Measurements from ENCODE around the gene CPNE9.

The CPNE9 gene

GRCh38 chr3:9688961-9689360 lies 14.7 kb upstream of the CPNE9 start:
- no peak for DNase-seq

GRCh38 chr3:9689757-9690156 lies 13.9 kb upstream of the CPNE9 start:
- no peak for DNase-seq

- DNase-seq = no peak
These were observed 12.9 kb upstream of the CPNE9 start for GRCh38 chr3:9690451-9691450.

GRCh38 chr3:9691636-9692035 lies 12.0 kb upstream of the CPNE9 start:
- DNase-seq = no peak

GRCh38 chr3:9692416-9692815 lies 11.2 kb upstream of the CPNE9 start:
- DNase-seq = no peak

- DNase-seq = no peak
These were observed 8.3 kb upstream of the CPNE9 start for GRCh38 chr3:9695345-9695744.

GRCh38 chr3:9695746-9696145 lies 7.9 kb upstream of the CPNE9 start:
- DNase-seq = no peak

- DNase-seq = no peak
These were observed 7.0 kb upstream of the CPNE9 start for GRCh38 chr3:9696480-9697220.

GRCh38 chr3:9697892-9698291 lies 5.7 kb upstream of the CPNE9 start:
- no peak for DNase-seq

GRCh38 chr3:9698293-9698692 lies 5.3 kb upstream of the CPNE9 start:
- DNase-seq = no peak

- no peak for DNase-seq
These were observed 3.1 kb upstream of the CPNE9 start for GRCh38 chr3:9700536-9700935.

- DNase-seq = no peak
These were observed 2.6 kb upstream of the CPNE9 start for GRCh38 chr3:9701006-9701405.

GRCh38 chr3:9701711-9702110 lies 1.9 kb upstream of the CPNE9 start:
- DNase-seq = no peak

GRCh38 chr3:9703240-9703639 lies 393 bp upstream of the CPNE9 start:
- no peak for DNase-seq

GRCh38 chr3:9704347-9705322 lies 1.0 kb downstream of the CPNE9 start:
- DNase-seq = no peak

- DNase-seq = no peak
These were observed 6.6 kb downstream of the CPNE9 start for GRCh38 chr3:9710174-9710739.

- no peak for DNase-seq
These were observed 8.8 kb downstream of the CPNE9 start for GRCh38 chr3:9712415-9712814.

GRCh38 chr3:9713142-9713541 lies 9.5 kb downstream of the CPNE9 start:
- no peak for DNase-seq

GRCh38 chr3:9715136-9715535 lies 11.5 kb downstream of the CPNE9 start:
- no peak for DNase-seq

GRCh38 chr3:9715764-9716437 lies 12.3 kb downstream of the CPNE9 start:
- DNase-seq = no peak

- no peak for DNase-seq
These were observed 13.3 kb downstream of the CPNE9 start for GRCh38 chr3:9716801-9717555.
